Endothelial cell of hepatic sinusoid (primary cell): ENCODE measurements around the gene MPV17L2.

Experiments used
- in situ Hi-C: cut with HindIII; loops from 2 replicates; pipeline ENCODE4 v1.10.0; 2017; ENCODE audit warnings: low sequenced_read_pairs

The MPV17L2 gene

DNA sequence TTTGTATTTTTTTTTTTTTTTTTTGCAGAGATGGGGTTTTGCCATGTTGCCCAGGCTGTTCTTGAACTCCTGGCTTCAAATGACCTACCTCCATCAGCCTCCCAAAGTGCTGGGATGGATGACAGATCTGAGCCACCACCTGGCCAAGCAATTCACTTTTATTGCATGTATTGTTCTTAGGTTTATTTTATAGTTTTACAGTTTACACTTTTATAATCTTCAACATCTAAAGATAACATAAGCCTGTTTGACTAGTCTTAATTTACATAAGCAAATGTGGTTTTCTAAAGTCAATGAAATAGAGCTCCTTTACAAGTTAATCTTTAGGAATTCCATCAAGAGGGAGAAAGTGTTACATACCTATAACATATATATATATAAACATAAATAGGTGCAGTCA is 9.5 kb upstream of the MPV17L2 start:
- in situ Hi-C loops = loop anchor here (5.0 to 10.0 kb wide), 2 partner anchors 44 to 79 kb away; partner anchors contain the start of gene PDE4C

DNA sequence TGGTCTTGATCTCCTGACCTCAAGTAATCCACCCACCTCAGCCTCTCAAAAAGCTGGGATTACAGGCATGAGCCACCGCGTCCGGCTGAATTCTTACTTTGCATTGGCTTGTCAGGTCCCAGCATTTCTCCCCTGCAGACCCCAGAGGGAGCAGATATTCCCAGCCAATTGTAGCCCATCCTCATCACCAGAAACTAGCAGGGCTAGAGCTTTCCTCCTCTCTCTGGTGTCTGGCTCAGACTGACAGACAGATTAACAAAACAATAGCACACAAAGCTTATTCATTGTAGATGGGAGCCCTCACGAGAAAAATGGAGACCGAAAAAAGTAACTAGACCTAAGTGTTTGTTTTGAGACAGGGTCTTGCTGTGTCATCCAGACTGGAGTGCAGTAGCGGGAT is 7.5 kb upstream of the MPV17L2 start:
- in situ Hi-C loops = loop anchor here (10.0 kb wide), 1 partner anchor 81 kb away; no protein-coding TSS in a partner anchor

DNA sequence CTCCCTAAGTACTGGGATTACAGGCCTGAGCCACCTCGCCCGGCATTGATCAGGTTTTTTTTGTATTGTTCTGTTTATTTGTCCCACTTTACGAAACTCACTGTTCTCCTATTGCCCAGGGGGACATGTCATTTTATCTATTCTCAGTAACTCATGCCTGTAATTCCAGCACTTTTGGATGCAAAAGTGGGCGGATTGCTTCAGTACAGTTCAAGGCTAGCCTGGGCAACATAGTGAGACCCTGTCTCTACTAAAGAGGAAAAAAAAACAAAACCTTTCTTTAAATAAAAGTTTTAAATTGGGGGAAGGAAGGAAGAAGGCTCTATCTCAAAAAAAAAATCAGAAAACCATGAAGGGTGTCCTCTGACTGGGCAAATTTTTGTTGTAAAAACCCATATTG is 2.7 kb upstream of the MPV17L2 start:
- in situ Hi-C loops = loop anchor here (10.0 kb wide), 1 partner anchor 205 kb away; the partner anchor contains the start of gene LRRC25

DNA sequence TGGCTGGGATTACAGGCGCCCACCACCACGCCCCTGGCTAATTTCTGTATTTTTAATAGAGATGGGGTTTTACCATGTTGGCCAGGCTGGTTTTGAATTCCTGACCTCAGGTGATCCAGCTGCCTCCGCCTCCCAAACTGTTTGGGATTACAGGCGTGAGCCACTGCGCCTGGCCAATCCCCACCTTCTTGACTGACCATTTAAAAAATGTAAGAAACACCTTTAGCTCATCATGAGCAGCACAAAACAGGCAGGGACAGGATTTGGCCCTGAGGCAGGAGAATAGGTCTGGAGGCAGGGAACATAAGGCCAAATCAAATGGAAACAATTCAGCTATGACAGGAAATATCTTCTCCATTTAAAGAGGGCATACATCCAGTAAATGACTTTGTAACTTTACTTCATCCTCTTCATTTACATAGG is 1.4 kb upstream of the MPV17L2 start:
- in situ Hi-C loops = loop anchor here (10.0 kb wide), 1 partner anchor 203 kb away; the partner anchor contains the start of gene LRRC25

- in situ Hi-C loops = loop anchor here (10.0 kb wide), 1 partner anchor 201 kb away; the partner anchor contains the start of gene LRRC25
Measured at GRCh38 chr19:18193388-18194180, 566 bp downstream of the MPV17L2 start.

DNA sequence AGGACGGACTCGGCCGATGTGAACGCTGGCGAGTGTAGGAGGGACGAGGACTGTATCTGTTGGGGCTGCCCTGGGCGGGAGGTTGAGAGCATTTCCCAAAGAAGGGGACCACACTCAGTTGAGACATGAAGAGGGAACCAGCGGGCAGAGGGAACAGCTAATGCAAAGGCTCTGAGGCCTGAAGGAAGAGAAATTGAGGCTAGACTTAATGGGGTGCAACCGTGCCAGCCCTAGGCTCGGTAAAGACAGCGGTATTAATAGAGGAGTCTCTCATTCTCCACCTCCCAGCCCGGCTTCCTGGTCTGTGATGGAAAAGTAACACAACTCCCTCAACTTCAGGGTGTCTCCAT is 1.1 kb downstream of the MPV17L2 start:
- in situ Hi-C loops = loop anchor here (10.0 kb wide), 1 partner anchor 201 kb away; the partner anchor contains the start of gene LRRC25

GRCh38 chr19:18194554-18195238 is 1.7 kb downstream of the MPV17L2 start:
- in situ Hi-C loops = loop anchor here (10.0 kb wide), 1 partner anchor 200 kb away; the partner anchor contains the start of gene LRRC25

DNA sequence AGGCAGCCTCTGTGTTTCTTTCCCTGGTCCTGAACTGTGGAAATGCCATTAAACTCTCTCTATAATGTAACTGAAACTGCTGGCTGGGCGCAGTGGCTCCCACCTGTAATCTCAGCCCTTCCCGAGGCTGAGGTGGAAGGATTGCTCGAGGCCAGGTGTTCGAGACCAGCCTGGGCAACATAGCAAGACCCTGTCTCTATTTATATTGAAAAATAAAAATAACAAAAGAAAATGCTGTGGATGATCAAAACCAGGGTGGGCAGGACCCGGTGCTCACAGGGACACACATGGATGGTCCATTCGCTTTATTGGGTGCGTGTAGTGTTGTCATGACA is 3.5 kb downstream of the MPV17L2 start:
- in situ Hi-C loops = loop anchor here (10.0 kb wide), 1 partner anchor 198 kb away; the partner anchor contains the start of gene LRRC25

GRCh38 chr19:18197306-18197705 is 4.3 kb downstream of the MPV17L2 start:
- in situ Hi-C loops = loop anchor here (10.0 kb wide), 1 partner anchor 197 kb away; the partner anchor contains the start of gene LRRC25

DNA sequence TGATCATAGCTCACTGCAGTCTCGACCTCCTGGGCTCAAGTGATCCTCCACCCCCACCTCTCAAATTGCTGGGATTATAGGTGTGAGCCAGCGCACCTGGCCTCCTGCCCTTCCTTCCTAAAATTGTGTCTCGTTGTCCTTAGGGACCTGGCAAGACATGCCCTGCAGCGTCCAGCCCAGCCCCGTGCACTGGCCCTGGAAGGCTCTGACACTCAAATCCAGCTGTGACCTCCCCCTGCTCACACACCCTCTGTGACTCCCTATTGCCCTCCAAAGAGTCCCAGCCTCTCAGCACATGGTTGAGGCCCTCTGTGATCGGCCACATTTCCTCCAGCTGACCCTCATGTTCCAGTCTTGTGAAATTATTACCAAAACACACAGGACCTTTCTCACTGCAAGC is 4.9 kb downstream of the MPV17L2 start:
- in situ Hi-C loops = loop anchor here (10.0 kb wide), 1 partner anchor 197 kb away; the partner anchor contains the start of gene LRRC25

DNA sequence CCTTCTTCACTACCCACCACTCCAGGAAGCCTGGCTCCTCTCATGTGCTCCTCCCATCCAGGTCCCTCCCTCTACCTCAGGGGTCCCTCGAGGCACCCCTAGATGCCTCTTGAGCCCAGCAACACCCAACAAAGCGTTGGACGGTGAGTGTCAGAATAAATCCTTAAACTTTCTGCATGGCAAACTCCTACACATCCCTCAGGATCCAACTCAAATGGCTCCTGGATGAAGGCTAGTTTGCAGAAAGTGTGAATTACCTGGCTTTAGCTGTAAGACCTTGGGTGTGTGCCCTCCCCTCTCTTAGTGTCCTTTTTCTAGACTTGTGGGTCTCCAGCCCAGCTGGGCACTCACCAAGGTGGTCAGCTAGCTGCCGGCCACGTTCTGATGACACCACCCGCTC is 5.4 kb downstream of the MPV17L2 start:
- in situ Hi-C loops = loop anchor here (10.0 kb wide), 1 partner anchor 196 kb away; the partner anchor contains the start of gene LRRC25

DNA sequence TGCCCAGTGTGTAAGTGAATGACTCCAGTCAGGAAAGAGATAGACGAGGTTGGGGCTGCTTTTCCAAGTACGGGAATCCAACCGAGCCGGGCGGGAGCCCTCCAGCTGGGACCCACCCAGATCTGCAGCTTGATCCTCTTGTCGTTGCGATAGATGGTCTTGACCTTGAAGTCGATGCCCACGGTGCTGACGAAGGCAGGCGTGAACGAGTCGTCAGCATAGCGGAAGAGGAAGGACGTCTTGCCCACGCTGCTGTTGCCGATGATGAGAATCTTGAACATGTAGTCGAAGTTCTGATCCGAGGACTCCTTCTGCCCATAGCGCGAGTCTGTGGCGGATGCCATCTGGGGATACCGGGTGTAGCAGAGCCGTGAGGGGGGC is 9.4 kb downstream of the MPV17L2 start:
- in situ Hi-C loops = no loop called here

DNA sequence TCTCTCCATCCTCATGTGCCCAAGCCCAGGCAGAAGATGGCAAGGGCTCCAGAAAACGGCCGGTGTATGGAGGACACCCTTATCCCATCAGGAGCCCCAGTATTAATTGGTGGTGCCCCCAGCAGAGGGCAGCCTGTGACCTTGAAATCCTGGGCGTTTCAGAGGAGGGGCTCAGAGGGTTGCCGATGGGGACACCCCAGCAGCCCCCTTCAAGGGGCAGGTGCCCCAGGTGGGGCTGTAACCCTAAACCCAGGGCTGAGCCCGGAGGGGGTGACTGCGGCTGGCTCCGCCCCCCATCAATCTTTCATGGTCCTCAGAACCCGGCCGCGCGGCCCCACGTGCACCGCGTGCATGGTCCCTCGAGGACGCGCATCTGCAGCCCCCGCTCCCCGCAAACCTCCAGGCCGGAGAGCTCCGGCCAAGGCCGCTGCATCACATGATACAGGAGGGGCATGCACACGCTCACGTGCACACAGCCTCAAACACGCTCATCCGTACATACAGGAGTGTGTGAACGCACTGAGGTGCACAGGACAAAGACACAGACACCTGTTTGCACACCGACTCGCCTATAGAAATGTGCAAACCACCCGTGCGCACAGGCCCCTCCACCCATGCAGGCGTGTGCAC is 9.9 kb downstream of the MPV17L2 start:
- in situ Hi-C loops = no loop called here

- in situ Hi-C loops = no loop called here
Measured at GRCh38 chr19:18203408-18203862, 10.4 kb downstream of the MPV17L2 start.

- in situ Hi-C loops = no loop called here
Measured at GRCh38 chr19:18203863-18204393, 10.9 kb downstream of the MPV17L2 start, which contains the start of gene RAB3A. TSS of gene RAB3A (minus strand) at chr19:18204042. CDS start at chr19:18202740, 1,302 bp downstream.

DNA sequence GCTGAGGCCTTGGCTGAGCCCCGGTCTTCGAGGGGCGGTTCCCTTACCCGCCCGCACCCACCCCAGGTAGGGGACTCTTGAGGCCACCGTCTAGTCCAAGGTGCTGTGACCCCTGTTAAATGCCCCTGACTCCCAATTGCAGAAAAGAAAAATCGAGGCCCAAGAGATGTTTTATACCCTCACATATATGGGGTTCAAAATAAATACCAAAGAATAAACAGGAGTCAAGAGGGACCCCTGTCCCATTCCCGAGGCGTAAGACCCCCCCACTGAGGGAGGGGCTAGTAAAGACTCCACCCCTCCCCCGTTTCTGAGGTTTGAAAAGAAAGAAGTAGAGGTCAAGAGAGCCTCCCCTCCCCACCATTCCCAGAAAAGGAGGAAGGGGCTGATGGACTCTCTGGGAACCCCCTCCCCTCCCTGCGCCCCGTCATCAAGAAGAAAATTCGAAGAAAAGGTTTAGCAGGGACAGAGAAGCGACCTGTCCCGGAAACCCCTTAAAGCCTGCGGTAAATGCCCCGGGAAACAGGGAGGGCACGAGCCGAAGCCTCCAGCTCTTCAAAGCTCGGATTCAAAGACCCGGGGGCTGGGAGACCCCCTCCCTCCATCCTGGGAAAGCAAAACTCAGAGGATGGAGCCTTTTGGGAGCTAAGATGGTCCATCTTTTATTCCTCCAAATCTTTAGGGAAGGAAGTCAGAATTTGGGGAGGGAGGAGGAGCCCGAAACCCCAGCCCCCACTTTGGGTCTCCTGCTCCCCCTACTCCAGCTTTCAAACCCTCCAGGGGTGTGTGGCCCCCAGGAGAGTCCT is 11.6 kb downstream of the MPV17L2 start:
- in situ Hi-C loops = no loop called here

DNA sequence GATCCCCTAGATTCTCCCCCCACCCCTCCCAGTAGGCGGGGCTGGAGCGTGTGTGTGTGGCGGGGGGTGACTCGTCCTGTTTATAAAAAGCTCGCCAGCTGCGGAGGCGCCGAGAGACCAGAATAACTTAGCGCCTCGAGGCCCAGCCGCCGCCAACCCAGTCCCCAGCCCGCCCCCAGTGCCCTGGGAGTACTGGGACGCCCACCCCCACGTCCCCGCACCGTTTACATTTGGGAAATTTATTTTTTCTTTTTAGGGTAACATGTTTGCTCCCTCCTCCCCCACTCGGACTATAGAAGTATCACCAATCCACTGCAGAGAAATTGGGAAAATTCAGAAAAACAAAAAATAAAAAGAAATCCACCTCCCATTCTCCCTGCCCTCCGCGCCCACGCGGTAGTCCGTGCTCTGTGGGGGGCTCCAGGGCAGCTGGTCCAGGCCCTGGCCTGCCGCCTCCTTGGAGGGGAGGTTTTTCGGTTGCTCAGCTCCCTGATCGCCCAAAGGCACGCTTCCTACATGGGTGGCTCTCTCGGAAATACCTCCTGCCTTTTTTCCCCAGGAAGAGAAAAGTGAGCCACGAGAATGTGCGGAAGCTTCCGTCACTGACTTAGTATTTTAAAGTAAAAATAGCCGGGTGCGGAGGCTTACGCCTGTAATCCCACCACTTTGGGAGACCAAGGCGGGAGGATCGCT is 12.3 kb downstream of the MPV17L2 start:
- in situ Hi-C loops = no loop called here

DNA sequence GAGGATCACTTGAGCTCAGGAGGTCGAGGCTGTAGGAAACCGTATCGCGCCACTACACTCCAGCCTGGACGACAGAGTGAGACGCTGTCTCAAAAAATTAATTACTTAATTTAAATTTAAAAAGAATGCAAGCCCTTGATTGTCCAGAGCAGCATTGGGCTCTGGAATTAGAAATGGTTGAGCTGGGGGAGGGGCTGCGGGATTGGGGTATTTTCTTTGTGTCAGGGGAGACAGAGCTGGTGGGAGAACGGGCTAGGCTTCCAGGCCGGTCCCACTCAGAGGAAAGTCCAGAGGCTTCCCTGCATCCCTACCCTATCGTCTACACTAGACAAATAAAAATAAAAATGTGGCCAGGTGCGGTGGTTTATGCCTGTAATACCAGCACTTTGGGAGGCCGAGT is 13.0 kb downstream of the MPV17L2 start:
- in situ Hi-C loops = no loop called here
